Spleen (tissue), 11 donors: ENCODE measurements around the gene SLC39A11. TPM values are rescaled to one million over a fixed set of nuclear protein-coding genes. Genes with fewer than 3 reads are reported as not detected.

Experiments
- DNase-seq: peaks from one replicate; pipeline ENCODE4 v3.0.0-alpha.2; 2020
- H3K27ac ChIP-seq, 8 donors: fragments of 200-600 bp; sonication (generic) in 7 of 8; 1 replicate in 4 of 8; 2 replicates in 4 of 8; pipeline versions ENCODE4 v1.5.0 to v1.8.0; 2016 to 2021; ENCODE audit warnings: inconsistent platforms in 4 of 8, mild to moderate bottlenecking in 4 of 8, moderate library complexity in 1 of 8
- H3K27me3 ChIP-seq, 7 donors: fragments of 200-600 bp; sonication (generic) in 6 of 7; replicated peaks in 1 of 7; 1 replicate in 4 of 7; 2 replicates in 3 of 7; pipeline versions ENCODE4 v1.5.0 to v1.8.0; 2016 to 2021; ENCODE audit warnings: inconsistent platforms in 3 of 7, mild to moderate bottlenecking in 1 of 7
- H3K36me3 ChIP-seq, 6 donors: fragments of 200-600 bp; sonication (generic) in 5 of 6; 1 replicate in 4 of 6; 2 replicates in 2 of 6; pipeline versions ENCODE4 v1.5.0 to v1.8.0; 2016 to 2021; ENCODE audit warnings: inconsistent platforms in 2 of 6
- H3K4me1 ChIP-seq, 6 donors: fragments of 200-600 bp; sonication (generic) in 5 of 6; 1 replicate in 3 of 6; 2 replicates in 3 of 6; pipeline versions ENCODE4 v1.5.0 to v1.8.0; 2016 to 2021; ENCODE audit warnings: inconsistent platforms in 3 of 6
- H3K4me3 ChIP-seq, 8 donors: fragments of 200-600 bp; sonication (generic) in 7 of 8; 1 replicate in 4 of 8; 2 replicates in 4 of 8; pipeline versions ENCODE4 v1.5.0 to v1.8.0; 2016 to 2021; ENCODE audit warnings: inconsistent platforms in 4 of 8, mild to moderate bottlenecking in 4 of 8, moderate library complexity in 2 of 8
- H3K9me3 ChIP-seq, 8 donors: fragments of 200-600 bp; sonication (generic) in 7 of 8; 1 replicate in 4 of 8; 2 replicates in 4 of 8; pipeline versions ENCODE4 v1.5.0 to v1.8.0; 2016 to 2021; ENCODE audit warnings: inconsistent platforms in 4 of 8
- POLR2A ChIP-seq, 3 donors: fragments of 450-650 bp; IDR thresholded peaks; one replicate each; pipeline ENCODE4 v1.5.1; 2017; ENCODE audit warnings: antibody characterized with exemption in 3 of 3, mild to moderate bottlenecking in 1 of 3
- POLR2AphosphoS5 ChIP-seq, 3 donors: sonication (generic); formaldehyde crosslinking; IDR thresholded peaks; one replicate each; pipeline ENCODE4 v1.5.1; 2017; ENCODE audit warnings: antibody characterized with exemption in 3 of 3
- WGBS, 5 donors: extraction: QIAGEN DNeasy Blood & Tissue Kit in 3 of 5; methylation state at CpG; one replicate each; pipeline versions ENCODE4 v1.1.5 to v1.1.7; 2013 to 2018; 5-methylcytosine and 5-hydroxymethylcytosine counted together
- intact Hi-C: fragments of 100-400 bp; cut with DNase I; formaldehyde crosslinking; loops from one replicate; pipeline ENCODE4 v1.15.0; 2023; ENCODE audit warnings: low total_unique reads
- polyA plus RNA-seq, 3 donors: library from polyadenylated mRNA; stranded (reverse); fragments of 200-250 nt; gene quantifications; one replicate each; pipeline ENCODE4 v1.2.1, GENCODE V29; 2013
- total RNA-seq, 7 donors: library from RNA; depleted of rRNA in 3 of 7; stranded (reverse); fragments of >200 nt in 3 of 7; fragmentation: NEBNext Ultra II Directional in 4 of 7; extraction: Animal tissue kit (Norgen Biotek cat#: 25700) in 4 of 7; gene quantifications; one replicate each; pipeline versions ENCODE4 v1.1.0 to v1.2.1, GENCODE V29; 2016 to 2021
- TF ChIP-seq, protein P1 (sequence below), 11 experiments: fragments of 200-600 bp in 7 of 11; fragments of 450-650 bp in 4 of 11; sonication (generic) in 4 of 11; IDR thresholded peaks in 8 of 11; conservative IDR thresholded peaks in 3 of 11; 1 replicate in 7 of 11; 2 replicates in 4 of 11; pipeline versions ENCODE4 v1.4.0 to v1.8.0; 2016 to 2021; ENCODE audit warnings: antibody characterized with exemption in 11 of 11, inconsistent platforms in 4 of 11, mild to moderate bottlenecking in 1 of 11
- donor health status: healthy with polysubstance abuse.
- donor health status: DM: no; HTN: no; CAD: no; lungs with moderate emphysema.
- donor health status: DM: no; HTN: no; CAD: no.
- donor health status: Bipolar disorder and iron deficiency.
- donor health status: healthy.
- donor health status: DM: no; HTN: no; CAD: no.
- donor health status: DM: yes; HTN: yes; CAD: no.

Gene SLC39A11
- total and polyA plus RNA-seq, 10 donors: 4.1 to 45.2 (median 27.8) TPM

DNA sequence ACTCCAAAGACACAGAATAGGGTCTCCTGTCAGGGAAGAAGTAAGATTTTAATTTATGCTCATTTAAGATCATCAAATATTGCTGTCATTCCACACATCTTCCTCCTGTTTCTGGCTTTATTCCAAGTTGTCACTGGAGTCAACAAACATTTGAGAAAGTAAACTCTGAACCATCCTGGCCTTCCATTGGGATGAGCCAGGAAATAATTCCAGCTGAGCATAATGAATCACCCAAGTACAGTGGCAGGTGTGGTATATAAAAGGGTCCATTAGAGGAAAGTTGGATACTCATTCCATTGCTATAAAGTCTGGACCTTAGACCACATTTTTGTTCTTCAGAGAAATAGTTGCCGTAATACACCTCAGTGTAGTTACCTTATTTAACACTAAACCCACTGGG, 246.1 kb downstream of the SLC39A11 start:
- H3K27me3 ChIP-seq: no peaks in the 10 kb centered on the region
- no peaks in the 10 kb centered on the region for H3K4me1 ChIP-seq
- DNase-seq: no peak
- TF ChIP-seq, protein P1, sequence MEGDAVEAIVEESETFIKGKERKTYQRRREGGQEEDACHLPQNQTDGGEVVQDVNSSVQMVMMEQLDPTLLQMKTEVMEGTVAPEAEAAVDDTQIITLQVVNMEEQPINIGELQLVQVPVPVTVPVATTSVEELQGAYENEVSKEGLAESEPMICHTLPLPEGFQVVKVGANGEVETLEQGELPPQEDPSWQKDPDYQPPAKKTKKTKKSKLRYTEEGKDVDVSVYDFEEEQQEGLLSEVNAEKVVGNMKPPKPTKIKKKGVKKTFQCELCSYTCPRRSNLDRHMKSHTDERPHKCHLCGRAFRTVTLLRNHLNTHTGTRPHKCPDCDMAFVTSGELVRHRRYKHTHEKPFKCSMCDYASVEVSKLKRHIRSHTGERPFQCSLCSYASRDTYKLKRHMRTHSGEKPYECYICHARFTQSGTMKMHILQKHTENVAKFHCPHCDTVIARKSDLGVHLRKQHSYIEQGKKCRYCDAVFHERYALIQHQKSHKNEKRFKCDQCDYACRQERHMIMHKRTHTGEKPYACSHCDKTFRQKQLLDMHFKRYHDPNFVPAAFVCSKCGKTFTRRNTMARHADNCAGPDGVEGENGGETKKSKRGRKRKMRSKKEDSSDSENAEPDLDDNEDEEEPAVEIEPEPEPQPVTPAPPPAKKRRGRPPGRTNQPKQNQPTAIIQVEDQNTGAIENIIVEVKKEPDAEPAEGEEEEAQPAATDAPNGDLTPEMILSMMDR (IDR thresholded peaks at IDR 0.05 in 8 of 11, conservative IDR thresholded peaks at IDR 0.05 in 3 of 11): no peak
- TF ChIP-seq POLR2A (IDR thresholded peaks at IDR 0.05): no peak
- TF ChIP-seq POLR2AphosphoS5 (IDR thresholded peaks at IDR 0.05): no peak
- 90 to 100% (median 100%) methylated on average over 1 of the region's 1 CpG for WGBS, 5 donors
- H3K4me3 ChIP-seq: no peak overlapping the region
- H3K27ac ChIP-seq: no peak overlapping the region
- H3K9me3 ChIP-seq: no peaks in the 10 kb centered on the region
- H3K36me3 ChIP-seq: peaks cover 0 to 82% (median 0%) of the 10 kb centered on the region in 6 donors
- intact Hi-C loops: no loop called here

DNA sequence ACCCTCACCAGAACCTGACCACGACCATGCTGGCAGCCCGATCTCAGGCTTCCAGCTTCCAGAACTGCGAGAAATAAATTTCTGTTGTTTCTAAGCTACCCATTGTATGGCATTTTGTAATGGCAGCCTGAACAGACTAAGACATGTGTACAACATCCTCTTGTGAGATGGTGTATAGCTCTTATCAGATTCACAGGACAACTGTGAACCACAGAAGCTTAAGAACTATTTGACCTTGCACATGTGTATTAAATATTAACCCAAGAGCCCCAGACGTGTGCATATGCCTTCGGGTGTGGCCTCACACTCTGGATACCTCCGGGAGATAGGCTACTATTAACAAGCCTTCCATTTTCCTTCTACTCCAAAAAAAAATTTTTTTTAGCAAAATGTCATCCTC, 248.9 kb downstream of the SLC39A11 start:
- TF ChIP-seq, protein P1 (IDR thresholded peaks at IDR 0.05 in 8 of 11, conservative IDR thresholded peaks at IDR 0.05 in 3 of 11): no peak
- no peak for TF ChIP-seq POLR2AphosphoS5 (IDR thresholded peaks at IDR 0.05)
- TF ChIP-seq POLR2A (IDR thresholded peaks at IDR 0.05): no peak
- H3K4me1 ChIP-seq: no peaks in the 10 kb centered on the region
- H3K9me3 ChIP-seq: peaks cover 0 to 18% (median 12%) of the 10 kb centered on the region in 8 donors
- H3K4me3 ChIP-seq: no peak overlapping the region
- peaks cover 0 to 93% (median 5%) of the 10 kb centered on the region in 6 donors for H3K36me3 ChIP-seq
- no peaks in the 10 kb centered on the region for H3K27me3 ChIP-seq
- H3K27ac ChIP-seq: no peak overlapping the region
- intact Hi-C loops: no loop called here
- 71 to 97% (median 75%) methylated on average over 6 of the region's 6 CpGs for WGBS, 5 donors
- no peak for DNase-seq

DNA sequence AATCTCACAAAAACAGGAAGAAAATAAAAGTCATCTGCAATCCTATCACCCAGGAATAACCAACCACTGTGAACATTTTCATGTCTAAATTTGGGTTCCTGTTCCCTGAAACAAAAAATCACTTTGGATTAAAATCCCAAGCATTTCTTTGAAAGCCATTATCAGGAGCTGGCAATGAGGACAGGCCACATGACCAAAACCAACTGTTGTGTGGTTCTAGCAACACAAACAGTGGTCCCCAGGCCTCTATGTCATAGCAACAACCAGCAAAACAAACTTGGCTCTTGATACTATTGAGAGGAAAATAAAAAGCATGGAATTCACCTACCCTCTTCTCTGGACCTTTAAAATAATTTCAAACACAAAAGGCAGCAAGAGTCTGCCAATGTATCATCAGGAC, 252.5 kb downstream of the SLC39A11 start:
- no peak overlapping the region for H3K27ac ChIP-seq

DNA sequence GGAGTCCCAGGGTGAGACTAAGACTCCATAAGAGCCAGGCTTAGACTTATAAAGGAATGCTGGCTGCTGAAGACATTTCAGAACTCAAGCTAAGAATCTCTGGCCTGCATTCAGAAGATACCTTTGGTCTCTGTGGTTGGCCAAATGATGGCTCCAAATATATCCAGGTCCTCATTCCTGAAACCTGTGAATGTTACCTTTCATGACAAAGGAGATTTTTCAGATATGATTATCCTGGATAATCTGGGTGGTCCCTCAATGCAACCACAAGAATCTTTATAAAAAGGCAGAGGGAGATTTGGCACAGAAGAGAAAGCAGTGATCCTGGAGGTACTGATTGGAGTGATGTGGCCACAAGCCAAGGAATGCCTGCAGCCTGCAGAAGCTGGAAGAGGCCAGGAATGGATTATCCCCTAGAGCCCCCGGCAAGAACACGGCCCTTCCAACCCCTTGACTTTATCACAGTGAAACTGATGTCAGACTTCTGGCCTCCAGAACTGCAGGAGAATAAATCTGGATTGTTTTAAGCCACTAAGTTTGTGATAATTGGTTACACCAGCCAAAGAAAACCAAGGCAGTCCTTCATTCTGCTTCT, 253.3 kb downstream of the SLC39A11 start:
- no peaks in the 10 kb centered on the region for H3K27me3 ChIP-seq
- no peaks in the 10 kb centered on the region for H3K4me1 ChIP-seq
- peaks cover 0 to 18% (median 12%) of the 10 kb centered on the region in 8 donors for H3K9me3 ChIP-seq
- no peak overlapping the region for H3K4me3 ChIP-seq
- TF ChIP-seq, protein P1 (IDR thresholded peaks at IDR 0.05 in 8 of 11, conservative IDR thresholded peaks at IDR 0.05 in 3 of 11): no peak
- TF ChIP-seq POLR2A (IDR thresholded peaks at IDR 0.05): no peak
- TF ChIP-seq POLR2AphosphoS5 (IDR thresholded peaks at IDR 0.05): no peak
- WGBS, 5 donors: 82 to 93% (median 91%) methylated on average over 2 of the region's 2 CpGs
- intact Hi-C loops: no loop called here
- H3K36me3 ChIP-seq: peaks cover 0 to 99% (median 7%) of the 10 kb centered on the region in 6 donors
- no peak for DNase-seq
- no peak overlapping the region for H3K27ac ChIP-seq

More for the DNA sequence above, 252.5 kb downstream of the SLC39A11 start:
- Histone ChIP-seq H3K36me3 (peaks cover 0 to 99% (median 7%) of the 10 kb centered on the region in 6 donors), H3K27me3 (no peaks in the 10 kb centered on the region), H3K4me1 (no peaks in the 10 kb centered on the region), H3K9me3 (peaks cover 0 to 18% (median 12%) of the 10 kb centered on the region in 8 donors), H3K4me3 (no peak overlapping the region)
- intact Hi-C loops: no loop called here
- TF ChIP-seq POLR2AphosphoS5 (IDR thresholded peaks at IDR 0.05) (no peak), POLR2A (IDR thresholded peaks at IDR 0.05) (no peak)
- TF ChIP-seq, protein P1 (IDR thresholded peaks at IDR 0.05 in 8 of 11, conservative IDR thresholded peaks at IDR 0.05 in 3 of 11): no peak
- DNase-seq: no peak
